Liver (tissue), 3 donors: ENCODE data around the gene CMTM2.

Source experiments
- JUND ChIP-seq, 2 donors: IDR thresholded peaks; 2 replicates each; pipeline ENCODE4 v1.6.1; 2016; ENCODE audit warnings: antibody characterized with exemption in 2 of 2
- NR2F2 ChIP-seq: IDR thresholded peaks from 2 replicates; pipeline ENCODE4 v1.6.1; 2016; ENCODE audit warnings: antibody characterized with exemption
- RAD21 ChIP-seq, 2 donors: IDR thresholded peaks; 2 replicates each; pipeline ENCODE4 v1.6.1; 2016; ENCODE audit warnings: antibody characterized with exemption in 2 of 2, mild to moderate bottlenecking in 2 of 2
- RXRA ChIP-seq, 2 donors: IDR thresholded peaks; 2 replicates each; pipeline ENCODE4 v1.6.1; 2017 to 2018; ENCODE audit warnings: antibody characterized with exemption in 2 of 2, mild to moderate bottlenecking in 1 of 2
- SP1 ChIP-seq: IDR thresholded peaks from 2 replicates; pipeline ENCODE4 v1.6.1; 2018; ENCODE audit warnings: antibody characterized with exemption, mild to moderate bottlenecking
- TAF1 ChIP-seq: conservative IDR thresholded peaks from 2 replicates; pipeline ENCODE4 v1.6.1; 2016; ENCODE audit warnings: antibody characterized with exemption, mild to moderate bottlenecking
- YY1 ChIP-seq: IDR thresholded peaks from 2 replicates; pipeline ENCODE4 v1.6.1; 2016; ENCODE audit warnings: antibody characterized with exemption, mild to moderate bottlenecking
- TF ChIP-seq, protein P1 (sequence below): IDR thresholded peaks from 2 replicates; pipeline ENCODE4 v1.6.1; 2016; ENCODE audit warnings: antibody characterized with exemption, mild to moderate bottlenecking
- TF ChIP-seq, protein P2 (sequence below): fragments of 150-350 bp; IDR thresholded peaks from 2 replicates; pipeline ENCODE4 v1.5.1; 2017; ENCODE audit warnings: improper control_type of control experiment, low read depth, low read length; ENCODE audit not compliant: missing input control
- TF ChIP-seq, protein P3 (sequence below): IDR thresholded peaks from 2 replicates; pipeline ENCODE4 v1.6.1; 2016; ENCODE audit warnings: antibody characterized with exemption
- TF ChIP-seq, protein P4 (sequence below): IDR thresholded peaks from 2 replicates; pipeline ENCODE4 v1.6.1; 2016; ENCODE audit warnings: antibody characterized with exemption
- donor health status: healthy.
- donor health status: healthy.

DNA sequence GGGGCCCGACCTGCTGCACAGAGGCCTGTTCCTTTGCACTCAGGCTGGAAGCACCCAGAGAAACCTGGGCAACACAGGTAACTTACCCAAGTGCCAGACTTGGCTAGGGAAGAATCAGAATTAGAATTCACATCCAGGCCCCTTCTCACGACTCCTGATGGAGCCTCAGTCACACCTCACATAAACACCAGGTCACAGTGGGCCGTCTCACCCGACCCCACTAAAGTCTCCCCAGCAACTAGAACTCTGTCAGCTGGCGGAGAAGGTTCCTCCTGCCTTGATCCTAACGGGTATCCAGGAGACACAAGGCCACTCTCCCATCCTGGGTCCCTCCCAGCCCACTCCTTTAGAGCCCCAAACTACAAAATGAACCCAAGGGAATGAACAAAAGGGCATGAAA, 35.7 kb upstream of the CMTM2 start:
- TF ChIP-seq, protein P1, sequence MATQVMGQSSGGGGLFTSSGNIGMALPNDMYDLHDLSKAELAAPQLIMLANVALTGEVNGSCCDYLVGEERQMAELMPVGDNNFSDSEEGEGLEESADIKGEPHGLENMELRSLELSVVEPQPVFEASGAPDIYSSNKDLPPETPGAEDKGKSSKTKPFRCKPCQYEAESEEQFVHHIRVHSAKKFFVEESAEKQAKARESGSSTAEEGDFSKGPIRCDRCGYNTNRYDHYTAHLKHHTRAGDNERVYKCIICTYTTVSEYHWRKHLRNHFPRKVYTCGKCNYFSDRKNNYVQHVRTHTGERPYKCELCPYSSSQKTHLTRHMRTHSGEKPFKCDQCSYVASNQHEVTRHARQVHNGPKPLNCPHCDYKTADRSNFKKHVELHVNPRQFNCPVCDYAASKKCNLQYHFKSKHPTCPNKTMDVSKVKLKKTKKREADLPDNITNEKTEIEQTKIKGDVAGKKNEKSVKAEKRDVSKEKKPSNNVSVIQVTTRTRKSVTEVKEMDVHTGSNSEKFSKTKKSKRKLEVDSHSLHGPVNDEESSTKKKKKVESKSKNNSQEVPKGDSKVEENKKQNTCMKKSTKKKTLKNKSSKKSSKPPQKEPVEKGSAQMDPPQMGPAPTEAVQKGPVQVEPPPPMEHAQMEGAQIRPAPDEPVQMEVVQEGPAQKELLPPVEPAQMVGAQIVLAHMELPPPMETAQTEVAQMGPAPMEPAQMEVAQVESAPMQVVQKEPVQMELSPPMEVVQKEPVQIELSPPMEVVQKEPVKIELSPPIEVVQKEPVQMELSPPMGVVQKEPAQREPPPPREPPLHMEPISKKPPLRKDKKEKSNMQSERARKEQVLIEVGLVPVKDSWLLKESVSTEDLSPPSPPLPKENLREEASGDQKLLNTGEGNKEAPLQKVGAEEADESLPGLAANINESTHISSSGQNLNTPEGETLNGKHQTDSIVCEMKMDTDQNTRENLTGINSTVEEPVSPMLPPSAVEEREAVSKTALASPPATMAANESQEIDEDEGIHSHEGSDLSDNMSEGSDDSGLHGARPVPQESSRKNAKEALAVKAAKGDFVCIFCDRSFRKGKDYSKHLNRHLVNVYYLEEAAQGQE = no peak
- TF ChIP-seq, protein P2, sequence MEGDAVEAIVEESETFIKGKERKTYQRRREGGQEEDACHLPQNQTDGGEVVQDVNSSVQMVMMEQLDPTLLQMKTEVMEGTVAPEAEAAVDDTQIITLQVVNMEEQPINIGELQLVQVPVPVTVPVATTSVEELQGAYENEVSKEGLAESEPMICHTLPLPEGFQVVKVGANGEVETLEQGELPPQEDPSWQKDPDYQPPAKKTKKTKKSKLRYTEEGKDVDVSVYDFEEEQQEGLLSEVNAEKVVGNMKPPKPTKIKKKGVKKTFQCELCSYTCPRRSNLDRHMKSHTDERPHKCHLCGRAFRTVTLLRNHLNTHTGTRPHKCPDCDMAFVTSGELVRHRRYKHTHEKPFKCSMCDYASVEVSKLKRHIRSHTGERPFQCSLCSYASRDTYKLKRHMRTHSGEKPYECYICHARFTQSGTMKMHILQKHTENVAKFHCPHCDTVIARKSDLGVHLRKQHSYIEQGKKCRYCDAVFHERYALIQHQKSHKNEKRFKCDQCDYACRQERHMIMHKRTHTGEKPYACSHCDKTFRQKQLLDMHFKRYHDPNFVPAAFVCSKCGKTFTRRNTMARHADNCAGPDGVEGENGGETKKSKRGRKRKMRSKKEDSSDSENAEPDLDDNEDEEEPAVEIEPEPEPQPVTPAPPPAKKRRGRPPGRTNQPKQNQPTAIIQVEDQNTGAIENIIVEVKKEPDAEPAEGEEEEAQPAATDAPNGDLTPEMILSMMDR = no peak
- TF ChIP-seq NR2F2 (no peak), SP1 (no peak), RXRA (IDR thresholded peaks at IDR 0.05) (no peak), YY1 (no peak), RAD21 (IDR thresholded peaks at IDR 0.05) (no peak), TAF1 (no peak), JUND (IDR thresholded peaks at IDR 0.05) (no peak)
- TF ChIP-seq, protein P3, sequence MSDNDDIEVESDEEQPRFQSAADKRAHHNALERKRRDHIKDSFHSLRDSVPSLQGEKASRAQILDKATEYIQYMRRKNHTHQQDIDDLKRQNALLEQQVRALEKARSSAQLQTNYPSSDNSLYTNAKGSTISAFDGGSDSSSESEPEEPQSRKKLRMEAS = no peak
- TF ChIP-seq, protein P4, sequence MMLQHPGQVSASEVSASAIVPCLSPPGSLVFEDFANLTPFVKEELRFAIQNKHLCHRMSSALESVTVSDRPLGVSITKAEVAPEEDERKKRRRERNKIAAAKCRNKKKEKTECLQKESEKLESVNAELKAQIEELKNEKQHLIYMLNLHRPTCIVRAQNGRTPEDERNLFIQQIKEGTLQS = no peak
